Motor neuron (in vitro differentiated cells): ENCODE results near the gene ZBTB21. TPM values are rescaled to one million over a fixed set of nuclear protein-coding genes. Genes with fewer than 3 reads are reported as not detected.
A peak's percentile ranks its signal among the peaks of the same experiment; 100 is the strongest.

ENCODE experiments used
- ATAC-seq, 8 experiments: fragments of 200-7000 bp; cut with Tn5 transposase; replicated peaks in 6 of 8; 2 replicates each; pipeline ENCODE4 v1.8.0; 2021; ENCODE audit warnings: mild to moderate bottlenecking in 8 of 8, moderate library complexity in 8 of 8
- H3K27ac ChIP-seq, 2 donors: fragments of 250-450 bp; sonication (Bioruptor Pico); 2 replicates each; pipeline ENCODE4 v1.9.0; 2021; ENCODE audit warnings: antibody characterized with exemption in 2 of 2, mild to moderate bottlenecking in 2 of 2, moderate library complexity in 1 of 2
- H3K4me1 ChIP-seq, 2 donors: fragments of 250-450 bp; sonication (Bioruptor Pico); replicated peaks in 1 of 2; 2 replicates each; pipeline ENCODE4 v1.6.1; 2021; ENCODE audit warnings: antibody characterized with exemption in 2 of 2, mild to moderate bottlenecking in 2 of 2, moderate library complexity in 1 of 2
- H3K4me3 ChIP-seq, 5 donors: fragments of 250-450 bp; sonication (Bioruptor Pico); 2 replicates each; pipeline ENCODE4 v1.9.0; 2021; ENCODE audit warnings: antibody characterized with exemption in 5 of 5, mild to moderate bottlenecking in 5 of 5, moderate library complexity in 4 of 5
- WGBS, 10 experiments: fragments of 450-650 bp; shearing (Covaris generic); methylation state at CpG; one replicate each; pipeline ENCODE4 v1.0.0; 2022; 5-methylcytosine and 5-hydroxymethylcytosine counted together
- in situ Hi-C, 9 experiments: fragments of 400-800 bp; cut with MboI; loops; one replicate each; pipeline ENCODE4 v1.15.0; 2021; ENCODE audit warnings: low sequenced_read_pairs in 9 of 9, low pct_unique_long_range_greater_than_20kb in 2 of 9; ENCODE audit not compliant: unreplicated experiment in 9 of 9
- total RNA-seq, 8 experiments: library from RNA; unstranded; fragments of 300-600 nt; gene quantifications; 2 replicates each; pipeline versions ENCODE4 v1.2.3 to v1.2.4, GENCODE V29; 2022

ZBTB21 gene
- total RNA-seq, 8 experiments from 2014 or later: 9.0 to 22.3 (median 14.2) TPM

DNA sequence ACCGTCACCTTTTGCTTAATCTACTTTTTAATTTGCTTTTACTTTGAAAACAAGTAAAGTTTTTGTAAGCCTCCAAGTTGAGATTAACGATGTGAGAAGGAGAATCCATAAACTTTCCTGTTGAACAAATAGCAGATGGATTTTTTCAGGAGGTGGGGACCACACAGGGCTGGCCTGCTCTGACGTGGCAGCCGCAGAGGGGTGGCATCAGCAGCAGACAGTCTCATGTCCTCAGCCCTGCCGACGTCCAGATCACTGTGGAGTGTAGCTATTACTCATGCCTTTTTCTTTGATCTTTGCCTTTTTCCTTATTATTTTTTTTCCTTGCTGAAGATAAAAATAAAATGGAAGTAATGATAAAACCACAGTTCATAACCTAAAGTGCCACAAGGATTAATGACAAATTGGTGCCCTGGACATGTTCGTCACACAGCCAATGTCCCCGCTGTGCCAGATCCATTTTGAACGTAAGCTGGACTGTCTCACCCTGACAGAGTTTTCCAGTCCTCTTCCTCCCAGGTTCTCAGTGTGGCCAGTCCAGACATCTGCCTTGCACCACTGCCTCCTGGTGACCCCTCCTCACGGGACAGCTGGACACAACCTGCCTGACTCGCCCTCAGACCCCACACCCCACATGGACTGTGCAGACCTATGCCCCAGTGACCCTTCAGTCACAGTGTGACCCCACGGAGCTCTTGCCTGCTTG is 15.4 kb upstream of the ZBTB21 start:
- in situ Hi-C loops: no loop called here
- Histone ChIP-seq H3K4me1 (peaks cover 52 to 54% of the 10 kb centered on the region in 2 donors), H3K27ac (peak overlapping the region; percentile 68 to 70), H3K4me3 (no peak overlapping the region)
- peak in 2 of 8 experiments; percentile 85 to 97 for ATAC-seq
- 28 to 100% (median 73%) methylated on average over 2 to 10 of the region's 12 CpGs; no CpG with 5 or more reads in 1 of the 10 experiments for WGBS, 10 experiments

DNA sequence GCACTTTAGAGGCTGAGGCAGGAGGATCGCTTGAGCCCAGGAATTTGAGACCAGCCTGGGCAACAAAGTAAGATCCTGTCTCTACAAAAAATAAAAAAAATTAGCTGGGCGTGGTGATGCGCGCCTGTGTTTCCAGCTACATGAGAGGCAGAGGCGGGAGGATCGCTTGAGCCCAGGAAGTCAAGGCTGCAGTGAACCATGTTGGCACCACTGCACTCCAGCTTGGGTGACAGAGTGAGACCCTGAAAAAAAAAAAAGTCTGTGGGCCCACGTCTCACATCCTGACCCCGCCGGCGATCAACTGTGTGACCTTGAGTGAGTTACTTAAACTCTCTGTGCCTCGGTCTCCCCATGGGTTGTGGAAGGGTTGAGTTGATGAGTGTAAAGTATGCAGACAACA is 12.7 kb upstream of the ZBTB21 start:
- no peak for ATAC-seq
- Histone ChIP-seq H3K27ac (no peak overlapping the region), H3K4me3 (no peak overlapping the region), H3K4me1 (peaks cover 49 to 51% of the 10 kb centered on the region in 2 donors)
- in situ Hi-C loops: loop anchor here in 1 of 9 experiments (25.0 kb wide), 1 partner anchor 89 kb away; no protein-coding TSS in a partner anchor
- 94 to 100% (median 96%) methylated on average over 4 to 11 of the region's 11 CpGs; no CpG with 5 or more reads in 5 of the 10 experiments for WGBS, 10 experiments

DNA sequence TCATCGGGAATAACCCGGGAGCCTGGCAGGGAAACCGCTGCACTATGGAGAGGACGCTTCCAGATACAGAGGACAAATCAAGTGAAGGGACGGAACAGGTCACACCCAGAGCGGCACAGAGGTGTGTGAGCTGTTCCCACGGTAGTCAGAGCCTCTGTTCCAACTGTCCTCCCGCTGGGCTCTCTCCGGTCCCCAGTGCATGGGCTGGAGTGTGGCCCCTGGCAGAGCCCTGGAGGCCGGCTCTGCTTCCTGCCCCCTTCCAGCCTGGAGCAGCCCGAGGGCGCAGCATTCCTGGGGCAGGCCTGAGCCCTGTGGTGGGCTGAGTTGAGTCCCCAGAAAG is 11.9 kb upstream of the ZBTB21 start:
- WGBS, 10 experiments: 40 to 80% methylated on average over 1 of the region's 12 CpGs; no CpG with 5 or more reads in 8 of the 10 experiments
- in situ Hi-C loops: loop anchor here in 1 of 9 experiments (25.0 kb wide), 1 partner anchor 90 kb away; no protein-coding TSS in a partner anchor
- Histone ChIP-seq H3K4me3 (no peak overlapping the region), H3K27ac (peak overlapping the region; percentile 57 to 62), H3K4me1 (peaks cover 45 to 46% of the 10 kb centered on the region in 2 donors)
- no peak for ATAC-seq

DNA sequence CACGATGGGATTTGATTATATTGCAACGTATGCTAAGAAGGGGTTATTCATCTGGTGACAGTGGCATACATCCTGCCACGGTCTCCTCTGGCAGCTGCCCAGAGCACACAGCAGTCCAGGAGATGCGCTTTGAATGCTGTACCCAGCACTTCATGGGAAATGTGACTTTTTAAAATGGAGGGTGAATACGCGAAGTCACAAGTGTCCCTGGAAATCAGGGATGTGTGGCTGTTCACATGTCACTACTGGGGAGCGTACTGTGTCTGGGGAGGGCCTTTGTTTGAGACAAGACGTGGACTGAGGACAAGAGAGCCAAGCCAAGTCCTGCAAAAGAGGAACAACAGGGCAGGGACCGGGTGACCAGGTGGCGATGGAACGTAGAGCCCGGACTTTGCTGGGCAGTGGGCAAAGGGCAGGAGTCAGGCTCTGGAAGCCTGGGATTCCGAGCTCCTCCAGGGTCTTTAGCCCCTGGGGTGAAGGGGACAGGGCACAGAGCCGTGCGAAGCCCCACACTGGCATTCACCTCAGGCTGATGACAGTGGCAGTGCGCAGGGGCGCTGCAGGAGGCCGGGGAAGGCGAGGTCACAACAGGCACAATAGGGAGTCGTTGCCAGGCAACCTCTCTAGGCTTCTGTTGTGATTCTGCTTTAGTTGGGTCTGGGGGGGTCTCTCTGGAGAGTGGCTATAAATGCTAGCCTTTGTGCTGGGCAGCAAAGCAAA is 11.4 kb upstream of the ZBTB21 start:
- 15 to 72% (median 39%) methylated on average over 2 to 12 of the region's 20 CpGs; no CpG with 5 or more reads in 3 of the 10 experiments for WGBS, 10 experiments
- no peak overlapping the region for H3K4me3 ChIP-seq
- in situ Hi-C loops: loop anchor here in 1 of 9 experiments (25.0 kb wide), 1 partner anchor 91 kb away; no protein-coding TSS in a partner anchor
- ATAC-seq: peak in 5 of 8 experiments; percentile 80 to 85 (median 83)
- H3K4me1 ChIP-seq: peaks cover 42 to 44% of the 10 kb centered on the region in 2 donors
- peak overlapping the region; percentile 57 to 62 for H3K27ac ChIP-seq

DNA sequence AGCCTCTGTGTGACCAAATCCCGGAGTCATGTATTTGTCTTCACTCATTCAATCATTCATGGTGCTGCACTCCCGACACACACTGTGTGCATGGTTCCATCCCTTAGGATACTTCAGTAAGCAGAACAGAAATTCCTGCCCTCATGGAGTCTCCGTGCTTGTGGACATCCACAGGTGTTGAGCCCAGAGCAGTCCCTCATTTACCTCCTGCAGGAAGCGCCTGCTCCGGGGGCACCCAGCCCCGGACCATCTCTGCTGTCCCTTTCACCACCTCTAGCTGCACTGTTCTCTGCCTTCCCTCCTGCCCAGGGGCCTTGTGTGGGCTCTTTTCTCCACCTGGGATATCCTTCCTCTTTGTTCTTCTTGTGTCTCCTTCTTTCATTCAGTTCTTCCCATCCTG is 9.5 kb upstream of the ZBTB21 start:
- Histone ChIP-seq H3K4me3 (no peak overlapping the region), H3K27ac (no peak overlapping the region), H3K4me1 (peaks cover 24 to 26% of the 10 kb centered on the region in 2 donors)
- in situ Hi-C loops: loop anchor here in 1 of 9 experiments (25.0 kb wide), 1 partner anchor 93 kb away; no protein-coding TSS in a partner anchor
- ATAC-seq: no peak
- WGBS, 10 experiments: 40 to 100% (median 82%) methylated on average over 1 to 4 of the region's 6 CpGs; no CpG with 5 or more reads in 2 of the 10 experiments

DNA sequence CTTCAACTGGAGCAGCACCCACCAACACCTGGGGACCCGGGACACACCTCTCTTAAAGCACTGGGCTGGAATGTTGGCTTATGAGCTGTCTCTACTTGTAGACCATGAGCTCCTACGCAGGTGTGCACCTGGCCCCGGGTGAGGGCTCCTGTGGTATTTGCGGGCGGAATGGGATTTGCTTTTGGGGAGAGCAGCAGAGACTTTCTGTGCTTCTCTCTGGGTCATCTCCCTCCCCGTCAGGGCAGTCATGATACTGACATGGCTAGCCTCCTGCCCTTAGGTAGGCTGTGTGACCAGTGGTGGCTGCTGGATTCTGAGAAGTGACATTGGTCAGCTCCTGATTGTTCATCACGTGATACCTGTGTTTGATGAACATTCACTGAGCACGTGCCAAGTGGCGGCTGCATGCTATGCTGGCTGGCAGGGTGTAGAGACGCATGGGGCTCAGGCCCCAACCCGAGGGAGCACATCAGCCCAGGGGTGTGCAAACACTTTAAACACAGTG is 9.0 kb upstream of the ZBTB21 start:
- H3K4me1 ChIP-seq: peaks cover 21 to 23% of the 10 kb centered on the region in 2 donors
- ATAC-seq: no peak
- H3K27ac ChIP-seq: no peak overlapping the region
- in situ Hi-C loops: loop anchor here in 1 of 9 experiments (25.0 kb wide), 1 partner anchor 93 kb away; no protein-coding TSS in a partner anchor
- 75 to 100% (median 87%) methylated on average over 1 to 5 of the region's 11 CpGs; no CpG with 5 or more reads in 5 of the 10 experiments for WGBS, 10 experiments
- no peak overlapping the region for H3K4me3 ChIP-seq

DNA sequence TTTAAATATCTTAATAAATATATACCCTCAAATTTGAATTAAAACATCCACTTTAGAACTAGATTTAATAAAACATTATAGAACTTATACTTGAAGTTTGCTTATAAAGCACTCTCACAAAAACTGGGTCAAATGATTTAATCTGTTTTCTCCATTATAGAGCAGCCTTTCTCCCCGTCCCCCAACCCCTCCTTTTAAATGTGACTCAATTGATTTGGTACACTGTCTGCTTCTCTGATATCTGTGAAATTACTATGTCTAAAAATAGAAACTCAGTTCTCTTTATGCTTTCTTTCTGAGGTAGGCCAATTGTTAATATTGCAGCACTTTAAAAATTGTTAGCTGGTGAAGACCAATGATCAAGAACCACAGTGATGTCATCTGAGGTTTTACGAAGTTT is 6.9 kb upstream of the ZBTB21 start:
- no peak for ATAC-seq
- Histone ChIP-seq H3K4me3 (no peak overlapping the region), H3K27ac (no peak overlapping the region), H3K4me1 (peaks cover 14 to 15% of the 10 kb centered on the region in 2 donors)
- in situ Hi-C loops: loop anchor here in 1 of 9 experiments (25.0 kb wide), 1 partner anchor 95 kb away; no protein-coding TSS in a partner anchor
- WGBS, 10 experiments: 33 to 100% (median 80%) methylated on average over 1 to 2 of the region's 2 CpGs

DNA sequence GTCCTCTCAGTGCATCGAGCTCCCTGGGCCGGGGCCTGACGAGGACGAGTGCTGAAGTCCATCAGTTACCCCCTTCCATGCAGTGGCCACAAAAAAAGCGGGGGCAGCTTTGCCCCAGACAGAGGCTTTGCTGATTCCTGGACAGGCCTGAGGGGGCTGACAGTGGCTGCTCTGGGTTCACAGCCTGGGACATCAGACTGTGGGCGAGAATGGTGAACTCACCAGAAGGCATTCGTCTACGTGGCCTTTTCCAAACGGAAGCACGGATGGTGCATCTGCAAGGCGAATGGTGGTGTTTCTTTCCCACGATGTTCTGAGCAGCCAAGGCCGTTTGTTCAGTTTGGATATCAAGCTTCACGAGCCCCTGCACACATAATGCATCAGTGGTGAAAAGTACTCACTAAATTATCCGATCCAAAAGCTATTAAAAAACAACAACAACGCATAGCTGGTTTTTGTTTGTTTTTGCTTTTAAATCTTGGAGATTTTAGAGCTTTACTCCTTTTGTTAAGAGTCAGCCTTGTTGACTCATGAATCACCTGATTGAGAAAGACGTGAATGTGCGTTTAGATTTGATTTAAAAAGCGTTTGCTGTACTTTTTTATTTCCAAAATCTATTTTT is 6.3 kb upstream of the ZBTB21 start:
- WGBS, 10 experiments: 75 to 100% (median 87%) methylated on average over 1 to 14 of the region's 19 CpGs
- in situ Hi-C loops: loop anchor here in 1 of 9 experiments (25.0 kb wide), 1 partner anchor 96 kb away; no protein-coding TSS in a partner anchor
- ATAC-seq: peak in 1 of 8 experiments; percentile 27
- H3K27ac ChIP-seq: no peak overlapping the region
- peaks cover 10 to 12% of the 10 kb centered on the region in 2 donors for H3K4me1 ChIP-seq
- H3K4me3 ChIP-seq: no peak overlapping the region

DNA sequence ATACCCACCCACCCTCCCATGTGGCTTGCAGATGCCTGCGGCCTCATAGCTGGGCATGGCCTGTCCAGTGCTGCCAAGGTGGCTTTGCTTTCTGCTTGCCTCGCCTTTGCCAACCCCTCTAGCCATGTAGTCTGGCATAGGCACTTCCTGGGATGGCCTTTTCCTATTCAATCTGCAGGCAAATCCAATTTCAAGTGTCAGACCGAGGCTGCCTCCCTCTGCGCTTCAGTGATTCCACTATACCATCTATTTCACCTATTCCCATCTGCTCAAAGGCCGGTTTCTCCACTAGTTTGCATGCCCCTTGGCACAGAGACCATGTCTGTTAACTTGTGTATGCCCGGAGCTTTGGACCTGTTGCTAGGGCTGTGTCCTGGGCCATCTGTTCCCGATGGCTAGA is 3.8 kb upstream of the ZBTB21 start:
- in situ Hi-C loops: loop anchor here in 1 of 9 experiments (25.0 kb wide), 1 partner anchor 98 kb away; no protein-coding TSS in a partner anchor
- Histone ChIP-seq H3K4me1 (peaks cover 3% of the 10 kb centered on the region in 2 donors), H3K27ac (no peak overlapping the region), H3K4me3 (no peak overlapping the region)
- WGBS, 10 experiments: 100% methylated on average over 1 to 2 of the region's 7 CpGs; no CpG with 5 or more reads in 8 of the 10 experiments
- no peak for ATAC-seq

DNA sequence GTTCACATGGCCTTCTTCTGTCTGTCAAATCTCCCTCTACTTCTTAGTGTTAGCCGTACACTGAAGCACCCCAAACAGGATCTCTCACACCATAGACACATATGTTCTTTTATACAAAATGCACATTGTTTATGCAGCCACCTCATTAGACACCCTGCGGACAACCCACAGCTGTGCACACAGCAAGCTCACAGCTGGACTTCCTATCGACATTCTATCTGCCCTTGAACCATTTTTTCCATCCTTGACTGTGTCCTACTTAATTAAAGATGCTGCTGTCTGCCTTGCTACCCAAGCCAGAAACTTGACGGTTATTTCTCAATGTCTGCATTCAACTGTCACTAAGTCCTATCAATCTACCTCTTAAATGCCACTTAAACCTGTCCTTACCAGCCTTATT is 3.2 kb upstream of the ZBTB21 start:
- 20 to 100% (median 82%) methylated on average over 2 to 4 of the region's 4 CpGs; no CpG with 5 or more reads in 1 of the 10 experiments for WGBS, 10 experiments
- no peak overlapping the region for H3K27ac ChIP-seq
- H3K4me3 ChIP-seq: no peak overlapping the region
- in situ Hi-C loops: loop anchor here in 1 of 9 experiments (25.0 kb wide), 1 partner anchor 99 kb away; no protein-coding TSS in a partner anchor
- H3K4me1 ChIP-seq: peaks cover 3 to 7% of the 10 kb centered on the region in 2 donors
- ATAC-seq: peak in 1 of 8 experiments; percentile 4

DNA sequence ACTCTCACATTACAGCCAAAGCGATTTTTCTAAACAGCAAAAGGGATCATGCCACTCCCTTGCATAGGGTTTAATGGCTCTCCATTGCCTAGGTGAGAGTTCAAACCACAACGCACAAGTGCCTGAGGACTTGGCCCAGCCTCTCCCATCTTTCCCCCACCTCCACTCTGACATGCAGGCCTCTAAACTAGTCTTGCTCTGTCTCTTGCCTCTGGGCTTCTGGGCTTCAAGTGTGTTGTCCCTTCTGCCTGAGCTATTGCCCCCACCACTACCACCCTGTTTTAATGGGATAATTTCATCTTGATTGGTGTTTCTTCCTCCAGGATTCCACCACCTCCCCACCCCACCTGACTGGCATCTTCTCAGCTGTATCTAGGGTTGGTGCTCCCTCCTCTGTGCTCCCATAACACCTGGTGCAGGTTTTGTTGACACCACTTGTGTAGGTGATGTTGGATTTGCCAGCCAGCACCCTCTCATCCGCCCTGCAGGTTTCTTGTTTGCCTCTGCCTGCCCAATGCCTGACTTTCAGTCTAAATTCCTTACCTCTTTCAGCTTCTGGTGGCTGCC is 2.7 kb upstream of the ZBTB21 start:
- no peak for ATAC-seq
- Histone ChIP-seq H3K27ac (no peak overlapping the region), H3K4me1 (peaks cover 6 to 7% of the 10 kb centered on the region in 2 donors), H3K4me3 (no peak overlapping the region)
- WGBS, 10 experiments: 92 to 100% (median 100%) methylated on average over 1 to 2 of the region's 3 CpGs; no CpG with 5 or more reads in 5 of the 10 experiments
- in situ Hi-C loops: loop anchor here in 1 of 9 experiments (25.0 kb wide), 1 partner anchor 99 kb away; no protein-coding TSS in a partner anchor

DNA sequence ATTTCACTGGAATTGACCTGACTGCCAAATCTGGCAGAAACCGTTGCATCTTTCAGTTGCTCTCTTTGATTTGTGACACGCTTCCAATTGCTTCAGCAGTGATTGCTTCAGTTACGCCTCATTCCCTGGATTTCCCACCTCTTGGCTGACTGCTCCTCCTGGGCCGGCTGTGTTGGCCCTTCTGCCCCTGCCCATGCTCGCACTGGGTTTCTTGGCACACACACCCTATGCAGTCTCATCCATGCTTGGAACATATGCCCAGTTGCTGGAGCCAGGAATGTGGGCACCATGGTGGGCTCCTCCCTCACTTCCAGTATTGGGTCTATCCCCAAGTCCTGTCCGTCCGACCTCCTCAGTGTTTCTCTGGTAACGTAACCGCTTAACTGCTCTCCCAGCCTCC is 2.2 kb upstream of the ZBTB21 start:
- in situ Hi-C loops: loop anchor here in 1 of 9 experiments (25.0 kb wide), 1 partner anchor 100 kb away; no protein-coding TSS in a partner anchor
- Histone ChIP-seq H3K4me1 (peaks cover 6 to 7% of the 10 kb centered on the region in 2 donors), H3K27ac (no peak overlapping the region), H3K4me3 (no peak overlapping the region)
- no peak for ATAC-seq
- 50 to 100% (median 100%) methylated on average over 1 to 7 of the region's 9 CpGs; no CpG with 5 or more reads in 1 of the 10 experiments for WGBS, 10 experiments
